ENCODE measurements around the gene HYAL1.

DNA sequence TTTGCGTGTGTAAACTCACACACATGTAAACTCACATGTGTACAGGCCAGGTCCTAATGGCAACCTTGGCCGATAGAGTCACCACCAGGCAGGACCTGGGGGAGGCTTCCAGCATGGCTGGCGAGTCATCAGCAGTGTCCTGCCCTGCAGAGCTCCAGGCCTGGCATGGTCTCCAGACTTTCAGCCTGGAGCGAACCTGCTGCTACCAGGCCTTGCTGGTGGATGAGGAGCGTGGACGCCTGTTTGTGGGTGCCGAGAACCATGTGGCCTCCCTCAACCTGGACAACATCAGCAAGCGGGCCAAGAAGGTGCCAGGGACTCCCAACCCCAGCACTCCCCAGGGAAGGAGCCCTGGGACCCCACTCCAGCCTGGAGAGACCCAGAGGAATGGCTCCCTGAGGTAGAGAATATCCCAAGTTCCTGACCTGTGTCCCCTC is 33.4 kb downstream of the HYAL1 start:
- TF ChIP-seq, protein P1, sequence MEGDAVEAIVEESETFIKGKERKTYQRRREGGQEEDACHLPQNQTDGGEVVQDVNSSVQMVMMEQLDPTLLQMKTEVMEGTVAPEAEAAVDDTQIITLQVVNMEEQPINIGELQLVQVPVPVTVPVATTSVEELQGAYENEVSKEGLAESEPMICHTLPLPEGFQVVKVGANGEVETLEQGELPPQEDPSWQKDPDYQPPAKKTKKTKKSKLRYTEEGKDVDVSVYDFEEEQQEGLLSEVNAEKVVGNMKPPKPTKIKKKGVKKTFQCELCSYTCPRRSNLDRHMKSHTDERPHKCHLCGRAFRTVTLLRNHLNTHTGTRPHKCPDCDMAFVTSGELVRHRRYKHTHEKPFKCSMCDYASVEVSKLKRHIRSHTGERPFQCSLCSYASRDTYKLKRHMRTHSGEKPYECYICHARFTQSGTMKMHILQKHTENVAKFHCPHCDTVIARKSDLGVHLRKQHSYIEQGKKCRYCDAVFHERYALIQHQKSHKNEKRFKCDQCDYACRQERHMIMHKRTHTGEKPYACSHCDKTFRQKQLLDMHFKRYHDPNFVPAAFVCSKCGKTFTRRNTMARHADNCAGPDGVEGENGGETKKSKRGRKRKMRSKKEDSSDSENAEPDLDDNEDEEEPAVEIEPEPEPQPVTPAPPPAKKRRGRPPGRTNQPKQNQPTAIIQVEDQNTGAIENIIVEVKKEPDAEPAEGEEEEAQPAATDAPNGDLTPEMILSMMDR (IDR thresholded peaks at IDR 0.05) = no peak
- no peak for TF ChIP-seq EZH2 (IDR thresholded peaks at IDR 0.05)
